Measurements from ENCODE around the gene JAG2. TPM values are rescaled to one million over a fixed set of nuclear protein-coding genes. Genes with fewer than 3 reads are reported as not detected.
"Not testable (repeated sequence)": the region's sequence is repeated elsewhere in the genome, so short reads cannot be mapped to it uniquely, and the experiment has no call there.

Gene JAG2
- total RNA-seq, 4 donors from 2014 or later = 7.6 to 27.4 (median 11.9) TPM

DNA sequence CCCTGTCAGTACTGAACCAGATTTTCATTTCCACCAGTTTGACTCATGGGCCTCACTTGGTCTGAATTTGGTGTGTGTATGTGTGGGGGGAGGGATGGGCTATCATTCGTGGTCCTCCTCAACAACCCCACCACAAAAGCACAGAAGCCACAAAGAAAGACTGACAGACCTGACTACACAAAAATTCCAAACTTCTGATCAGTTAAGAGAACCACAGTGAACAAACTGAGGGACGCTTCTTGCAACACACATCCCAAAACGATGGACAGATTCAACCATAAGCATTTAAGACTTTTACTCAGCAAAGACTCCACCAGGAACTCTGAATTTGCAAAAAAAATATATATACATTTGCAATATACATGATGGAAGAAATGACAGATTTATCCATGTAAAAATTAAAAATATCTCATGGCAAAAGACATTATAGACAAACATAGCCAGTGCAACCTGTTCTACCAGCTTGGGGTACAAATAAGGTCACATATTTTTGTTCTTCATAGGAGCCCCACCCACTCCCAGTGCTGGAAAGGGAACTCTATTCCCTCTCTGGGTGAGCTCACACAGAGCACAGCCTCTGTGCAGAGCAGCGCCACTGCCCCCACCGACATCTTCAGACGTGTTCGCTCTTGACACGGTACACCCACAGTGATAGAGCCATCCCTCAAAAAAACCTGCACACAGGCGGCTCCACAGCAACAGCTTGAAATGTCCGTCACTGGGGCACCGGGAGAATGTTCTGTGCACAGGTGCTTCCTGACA lies 49.7 kb downstream of the JAG2 start:
- no peak overlapping the region for H3K27ac ChIP-seq
- no peaks in the 10 kb centered on the region for H3K36me3 ChIP-seq
- intact Hi-C loops (cut with DNase I; ENCODE audit: low total_unique reads) = no loop called here
- H3K4me3 ChIP-seq = no peak overlapping the region
- H3K4me1 ChIP-seq = no peaks in the 10 kb centered on the region
- no peaks in the 10 kb centered on the region for H3K27me3 ChIP-seq
- DNase-seq = no peak
- H3K9me3 ChIP-seq = peaks cover 0 to 9% of the 10 kb centered on the region in 2 donors
- TF ChIP-seq CTCF (IDR thresholded peaks at IDR 0.05) = no peak
- TF ChIP-seq POLR2A (IDR thresholded peaks at IDR 0.05) = no peak

DNA sequence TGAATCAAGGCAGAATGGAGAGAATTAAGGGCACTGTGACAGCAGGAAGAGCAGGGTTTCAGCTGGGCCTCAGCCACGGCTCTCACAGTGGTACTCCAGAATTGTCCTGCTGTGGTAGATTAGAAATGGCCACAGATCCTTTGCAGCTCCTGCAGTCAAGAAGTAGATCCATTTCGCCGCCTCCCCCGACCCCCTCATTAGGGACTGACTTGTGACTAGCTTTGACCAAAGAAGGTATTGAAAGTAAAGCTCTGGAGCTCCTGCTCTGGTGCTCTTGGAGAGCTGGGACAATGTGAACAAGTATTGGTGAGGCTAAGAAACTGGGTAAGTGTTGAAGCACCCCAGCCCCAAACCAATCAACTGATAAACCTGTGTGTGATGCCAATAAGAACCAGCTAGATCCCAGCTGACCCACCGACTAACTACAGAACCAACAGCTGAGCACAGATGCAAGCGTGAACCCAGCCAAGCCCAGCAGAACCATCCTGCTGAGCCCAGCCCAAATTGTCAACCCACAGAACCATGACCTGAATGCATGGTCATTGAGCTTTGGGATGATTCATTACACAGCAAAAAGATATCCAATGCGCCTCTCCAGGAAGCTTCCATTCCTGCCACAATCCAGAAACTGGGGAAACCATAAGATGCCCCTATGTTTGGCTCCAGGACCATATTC lies 50.7 kb downstream of the JAG2 start:
- no peak for TF ChIP-seq CTCF (IDR thresholded peaks at IDR 0.05)
- no peak for TF ChIP-seq POLR2A (IDR thresholded peaks at IDR 0.05)
- no peaks in the 10 kb centered on the region for H3K36me3 ChIP-seq
- no peaks in the 10 kb centered on the region for H3K4me1 ChIP-seq
- no peak for DNase-seq
- intact Hi-C loops (cut with DNase I; ENCODE audit: low total_unique reads) = no loop called here
- no peak overlapping the region for H3K4me3 ChIP-seq
- no peaks in the 10 kb centered on the region for H3K27me3 ChIP-seq
- no peak overlapping the region for H3K27ac ChIP-seq
- H3K9me3 ChIP-seq = peaks cover 0 to 9% of the 10 kb centered on the region in 2 donors

DNA sequence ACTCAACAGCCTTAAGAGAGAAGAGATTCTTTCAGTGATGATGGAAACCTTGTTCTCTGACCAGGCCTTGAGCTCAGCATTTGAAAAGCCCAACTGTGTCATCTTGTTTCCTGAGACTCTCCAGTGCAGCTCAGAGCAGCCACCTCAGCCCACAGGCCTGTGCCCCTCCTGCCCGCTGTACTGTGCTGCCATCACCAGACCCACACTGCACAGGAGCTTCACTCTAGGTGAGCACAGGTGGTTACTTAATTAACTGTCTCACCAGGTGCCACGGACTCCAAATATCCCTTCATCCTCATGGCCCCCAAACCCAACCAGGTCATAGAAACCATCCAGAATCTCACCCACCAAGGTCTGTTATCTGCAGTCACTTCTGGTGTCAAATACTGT lies 51.3 kb downstream of the JAG2 start:
- Histone ChIP-seq H3K4me1 (no peaks in the 10 kb centered on the region), H3K36me3 (no peaks in the 10 kb centered on the region), H3K27ac (no peak overlapping the region), H3K27me3 (no peaks in the 10 kb centered on the region), H3K9me3 (peaks cover 0 to 5% of the 10 kb centered on the region in 2 donors), H3K4me3 (no peak overlapping the region)
- TF ChIP-seq CTCF (IDR thresholded peaks at IDR 0.05) (no peak), POLR2A (IDR thresholded peaks at IDR 0.05) (no peak)
- intact Hi-C loops (cut with DNase I; ENCODE audit: low total_unique reads) = no loop called here
- no peak for DNase-seq

DNA sequence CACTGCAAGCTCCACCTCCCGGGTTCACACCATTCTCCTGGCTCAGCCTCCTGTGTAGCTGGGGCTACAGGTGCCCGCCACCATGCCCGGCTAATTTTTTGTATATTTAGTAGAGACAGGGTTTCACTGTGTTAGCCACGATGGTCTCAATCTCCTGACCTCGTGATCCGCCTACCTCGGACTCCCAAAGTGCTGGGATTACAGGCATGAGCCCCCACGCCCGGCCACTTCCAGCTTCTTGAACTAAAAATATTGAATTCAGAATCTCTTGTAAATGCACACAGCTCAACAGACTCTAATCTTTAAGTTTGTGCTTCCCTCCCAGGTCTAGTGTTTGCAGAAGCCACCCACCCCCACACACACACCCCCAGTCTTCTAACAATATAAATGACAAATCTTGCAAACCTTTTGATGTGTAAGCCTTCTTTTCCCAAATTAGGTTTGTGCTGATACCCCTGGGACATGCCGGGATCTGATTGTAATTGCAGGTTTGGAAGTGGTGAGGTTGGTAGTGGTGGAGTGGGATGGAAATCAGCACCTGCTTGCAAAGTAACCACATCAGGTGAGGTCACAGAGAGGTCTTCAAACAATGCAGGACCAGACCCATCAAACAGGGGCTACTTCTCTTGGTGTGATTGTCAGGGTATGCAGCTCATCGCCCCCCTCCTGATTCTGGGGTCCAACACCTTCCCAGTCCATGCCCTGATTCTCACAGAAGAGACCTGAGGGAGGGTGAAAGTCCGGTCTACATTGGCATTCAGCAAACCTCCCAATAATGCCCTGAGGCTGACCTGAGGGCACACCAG lies 51.9 kb downstream of the JAG2 start:
- H3K4me1 ChIP-seq = no peaks in the 10 kb centered on the region
- DNase-seq = no peak
- no peak overlapping the region for H3K27ac ChIP-seq
- TF ChIP-seq CTCF (IDR thresholded peaks at IDR 0.05) (no peak), POLR2A (IDR thresholded peaks at IDR 0.05) (no peak)
- no peaks in the 10 kb centered on the region for H3K27me3 ChIP-seq
- H3K36me3 ChIP-seq = no peaks in the 10 kb centered on the region
- intact Hi-C loops (cut with DNase I; ENCODE audit: low total_unique reads) = no loop called here
- H3K9me3 ChIP-seq = no peaks in the 10 kb centered on the region
- no peak overlapping the region for H3K4me3 ChIP-seq

GRCh38 chr14:105109243-105109642 lies 59.3 kb downstream of the JAG2 start:
- DNase-seq; H3K4me1 ChIP-seq; intact Hi-C loops (cut with DNase I; ENCODE audit: low total_unique reads); H3K27me3 ChIP-seq; H3K9me3 ChIP-seq; H3K4me3 ChIP-seq; H3K27ac ChIP-seq; H3K36me3 ChIP-seq: not testable (repeated sequence)
